ENCODE results near the gene SOD3. TPM values are rescaled to one million over a fixed set of nuclear protein-coding genes. Genes with fewer than 3 reads are reported as not detected.

Gene SOD3, protein sequence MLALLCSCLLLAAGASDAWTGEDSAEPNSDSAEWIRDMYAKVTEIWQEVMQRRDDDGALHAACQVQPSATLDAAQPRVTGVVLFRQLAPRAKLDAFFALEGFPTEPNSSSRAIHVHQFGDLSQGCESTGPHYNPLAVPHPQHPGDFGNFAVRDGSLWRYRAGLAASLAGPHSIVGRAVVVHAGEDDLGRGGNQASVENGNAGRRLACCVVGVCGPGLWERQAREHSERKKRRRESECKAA
- total RNA-seq: not detected
- polyA plus RNA-seq: not detected
- not detected for total RNA-seq

DNA sequence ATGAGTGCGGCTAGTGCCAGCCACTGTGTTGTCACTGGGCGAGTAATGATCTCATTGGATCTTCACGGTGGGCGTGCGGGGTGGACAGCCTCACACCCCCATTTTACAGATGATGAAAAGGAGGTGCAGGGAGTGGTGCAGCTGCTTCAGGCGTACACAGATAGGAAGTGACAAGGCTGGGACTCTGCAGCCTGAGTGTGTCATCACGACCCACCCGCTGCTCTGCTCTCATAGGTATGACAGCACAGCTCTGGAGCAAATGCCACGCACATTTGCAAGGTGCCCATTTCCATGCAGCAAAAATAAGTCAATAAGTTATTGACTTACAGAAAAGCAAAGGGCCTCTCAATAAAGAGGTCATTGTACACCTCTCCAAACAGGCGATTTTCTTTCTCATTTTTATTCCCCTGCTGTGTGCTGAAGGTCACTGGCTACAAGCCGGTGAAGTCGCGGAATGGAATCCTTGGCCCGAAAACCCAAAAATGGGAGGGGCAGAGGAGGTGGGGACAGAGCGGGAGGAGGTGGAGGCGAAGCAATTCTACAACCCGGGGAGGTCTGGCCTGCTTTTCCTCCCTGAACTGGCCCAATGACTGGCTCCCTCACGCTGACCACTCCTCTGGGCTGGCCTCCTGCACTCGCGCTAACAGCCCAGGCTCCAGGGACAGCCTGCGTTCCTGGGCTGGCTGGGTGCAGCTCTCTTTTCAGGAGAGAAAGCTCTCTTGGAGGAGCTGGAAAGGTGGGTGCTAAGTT lies at the start of gene SOD3:
TSS of gene SOD3 (plus strand) at position 658 of the 750 bp plus-strand sequence. CDS start 3,949 bp downstream, outside the sequence.
- Mint-ChIP-seq H3K36me3 (peaks cover 0 to 8% (median 0%) of the 10 kb centered on the region in 5 donors), H3K4me3 (no peak within 1 kb of the TSS), H3K27me3 (peaks cover 16 to 53% (median 33%) of the 10 kb centered on the region in 5 donors), H3K4me1 (peaks cover 0 to 9% (median 0%) of the 10 kb centered on the region in 7 donors), H3K27ac (no peak within 1 kb of the TSS), H3K9me3 (peaks cover 0 to 13% (median 4%) of the 10 kb centered on the region in 11 donors)
- no peak within 1 kb of the TSS for H3K27ac ChIP-seq (ENCODE audit: low read depth, low read length)
- H3K4me1 ChIP-seq (ENCODE audit: control insufficient read depth in 2 of 2, insufficient read depth in 2 of 2, low read length in 2 of 2): no peaks in the 10 kb centered on the region
- no peak within 1 kb of the TSS for H3K4me3 ChIP-seq (ENCODE audit: low read length)
- H3K36me3 ChIP-seq (ENCODE audit: control insufficient read depth in 2 of 3, insufficient read depth in 3 of 3, low read length in 3 of 3): no peaks in the 10 kb centered on the region
- DNase-seq (no peak), ATAC-seq (no peak)
- POLR2A ChIA-PET: no interaction called here
- CTCF ChIA-PET: no interaction called here
- no peaks in the 10 kb centered on the region for H3K27me3 ChIP-seq (ENCODE audit: control insufficient read depth in 2 of 2, insufficient read depth in 2 of 2, low read length in 2 of 2)
- H3K9me3 ChIP-seq (ENCODE audit: control insufficient read depth in 2 of 3, low read length in 3 of 3): no peaks in the 10 kb centered on the region
- intact Hi-C loops (cut with micrococcal nuclease): no loop called here

DNA sequence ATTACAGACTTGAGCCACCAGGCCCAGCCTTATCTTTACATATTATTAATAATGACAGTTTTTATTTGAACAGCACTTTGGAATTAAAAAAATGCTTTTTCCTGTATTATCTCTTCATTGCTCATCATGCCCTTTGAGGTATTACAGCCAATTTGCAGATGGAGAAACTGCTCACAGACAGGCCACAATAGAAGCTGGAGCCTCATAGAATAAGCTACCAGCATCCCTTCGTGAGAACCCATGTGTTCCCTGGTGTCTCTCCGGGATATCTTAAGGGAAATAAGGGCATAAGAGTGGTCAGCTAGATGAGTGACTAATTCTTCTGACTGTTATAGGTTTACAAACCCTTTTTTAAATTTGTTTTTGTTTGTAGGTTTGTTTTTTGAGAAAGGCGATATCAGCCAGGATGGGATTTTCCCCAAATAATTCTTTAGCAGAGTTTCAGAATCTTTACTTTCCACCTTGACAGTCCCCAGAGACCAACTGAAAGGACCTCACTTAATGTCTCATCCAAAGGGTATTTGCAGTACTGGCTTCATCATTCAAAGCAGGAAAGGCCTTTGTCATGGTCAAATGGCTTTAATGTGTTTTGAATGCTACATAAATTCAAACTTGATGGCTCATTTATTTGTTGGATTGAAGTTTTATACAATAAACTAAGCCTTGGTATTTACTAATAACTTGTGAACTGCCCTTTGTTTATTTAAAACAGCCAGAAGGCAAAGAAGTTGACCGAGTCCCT lies 48.0 kb upstream of the SOD3 start:
- Histone ChIP-seq H3K9me3 (ENCODE audit: control insufficient read depth in 2 of 3, low read length in 3 of 3) (no peaks in the 10 kb centered on the region), H3K27ac (ENCODE audit: low read depth, low read length) (no peak overlapping the region), H3K4me3 (ENCODE audit: low read length) (no peak overlapping the region), H3K4me1 (ENCODE audit: control insufficient read depth in 2 of 2, insufficient read depth in 2 of 2, low read length in 2 of 2) (no peaks in the 10 kb centered on the region), H3K36me3 (ENCODE audit: control insufficient read depth in 2 of 3, insufficient read depth in 3 of 3, low read length in 3 of 3) (no peaks in the 10 kb centered on the region), H3K27me3 (ENCODE audit: control insufficient read depth in 2 of 2, insufficient read depth in 2 of 2, low read length in 2 of 2) (no peaks in the 10 kb centered on the region)
- ChIA-PET CTCF (no interaction called here), POLR2A (no interaction called here)
- intact Hi-C loops (cut with micrococcal nuclease): no loop called here
- DNase-seq: no peak
- H3K36me3 Mint-ChIP-seq: no peaks in the 10 kb centered on the region
- no peak overlapping the region for H3K27ac Mint-ChIP-seq
- no peaks in the 10 kb centered on the region for H3K4me1 Mint-ChIP-seq
- ATAC-seq: no peak
- peaks cover 0 to 10% (median 3%) of the 10 kb centered on the region in 11 donors for H3K9me3 Mint-ChIP-seq
- H3K27me3 Mint-ChIP-seq: peaks cover 2 to 27% (median 8%) of the 10 kb centered on the region in 5 donors
- H3K4me3 Mint-ChIP-seq: no peak overlapping the region

DNA sequence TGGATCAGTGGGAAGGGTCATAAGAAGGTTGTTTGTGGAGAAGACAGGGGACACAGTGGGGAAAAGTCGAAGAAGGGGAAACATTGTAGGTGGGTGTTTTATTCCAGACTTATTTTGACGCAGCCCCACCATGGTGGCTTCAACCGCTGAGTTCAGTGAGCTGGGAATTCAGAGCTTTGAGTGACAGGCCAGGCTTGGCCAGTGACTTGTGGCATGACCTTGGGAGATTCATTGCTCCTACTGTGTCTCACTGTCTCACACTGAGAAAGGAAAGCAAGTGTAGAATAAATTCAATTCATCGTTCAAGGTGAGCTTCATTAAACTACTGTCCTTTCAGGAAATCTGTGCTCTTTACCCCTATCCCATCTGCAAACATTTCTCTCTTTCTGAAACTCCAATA lies 47.4 kb upstream of the SOD3 start:
- Mint-ChIP-seq H3K4me3 (no peak overlapping the region), H3K36me3 (no peaks in the 10 kb centered on the region), H3K9me3 (peaks cover 0 to 10% (median 4%) of the 10 kb centered on the region in 11 donors), H3K27ac (no peak overlapping the region), H3K4me1 (no peaks in the 10 kb centered on the region), H3K27me3 (peaks cover 2 to 27% (median 8%) of the 10 kb centered on the region in 5 donors)
- Histone ChIP-seq H3K27ac (ENCODE audit: low read depth, low read length) (no peak overlapping the region), H3K9me3 (ENCODE audit: control insufficient read depth in 2 of 3, low read length in 3 of 3) (no peaks in the 10 kb centered on the region), H3K27me3 (ENCODE audit: control insufficient read depth in 2 of 2, insufficient read depth in 2 of 2, low read length in 2 of 2) (no peaks in the 10 kb centered on the region), H3K4me1 (ENCODE audit: control insufficient read depth in 2 of 2, insufficient read depth in 2 of 2, low read length in 2 of 2) (no peaks in the 10 kb centered on the region), H3K36me3 (ENCODE audit: control insufficient read depth in 2 of 3, insufficient read depth in 3 of 3, low read length in 3 of 3) (no peaks in the 10 kb centered on the region), H3K4me3 (ENCODE audit: low read length) (no peak overlapping the region)
- CTCF ChIA-PET: no interaction called here
- DNase-seq (no peak), ATAC-seq (no peak)
- intact Hi-C loops (cut with micrococcal nuclease): no loop called here
- POLR2A ChIA-PET: no interaction called here

DNA sequence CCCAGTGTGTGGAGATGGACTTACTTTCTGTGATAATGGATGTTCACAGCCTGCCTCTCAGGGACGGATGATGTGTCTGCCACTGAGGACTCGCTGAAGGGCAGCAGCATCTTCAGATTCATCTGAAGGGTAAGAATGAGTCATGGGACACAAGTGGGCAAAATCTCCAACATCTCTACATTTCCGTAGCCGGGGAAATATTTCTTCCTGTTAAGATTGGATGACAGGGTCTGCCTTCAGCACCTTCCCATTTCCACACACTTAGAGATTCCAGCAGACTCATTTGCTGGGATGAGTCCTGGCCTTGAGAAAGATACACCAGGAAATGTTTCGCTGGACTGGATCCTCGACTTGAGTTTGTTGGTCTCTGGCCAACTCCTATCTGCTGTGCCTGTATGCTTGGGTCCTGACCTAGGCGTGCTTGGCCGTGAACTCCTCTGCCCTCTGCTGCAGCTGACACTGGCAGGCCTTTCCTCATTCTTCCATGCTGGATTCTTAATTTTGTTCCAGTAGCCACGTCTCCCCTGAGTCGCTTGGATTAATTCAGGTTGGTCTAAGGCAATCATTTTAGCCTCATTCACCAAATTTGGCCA lies 46.5 kb upstream of the SOD3 start:
- Mint-ChIP-seq H3K4me1 (no peaks in the 10 kb centered on the region), H3K36me3 (no peaks in the 10 kb centered on the region), H3K27ac (no peak overlapping the region), H3K9me3 (peaks cover 0 to 7% (median 3%) of the 10 kb centered on the region in 11 donors), H3K4me3 (no peak overlapping the region), H3K27me3 (peaks cover 1 to 25% (median 8%) of the 10 kb centered on the region in 5 donors)
- ATAC-seq (no peak), DNase-seq (no peak)
- ChIA-PET CTCF (no interaction called here), POLR2A (interaction anchor here (0.6 kb wide), 1 partner anchor 91 kb away, joined by 3 read pairs; no protein-coding TSS in a partner anchor)
- Histone ChIP-seq H3K36me3 (ENCODE audit: control insufficient read depth in 2 of 3, insufficient read depth in 3 of 3, low read length in 3 of 3) (no peaks in the 10 kb centered on the region), H3K4me1 (ENCODE audit: control insufficient read depth in 2 of 2, insufficient read depth in 2 of 2, low read length in 2 of 2) (no peaks in the 10 kb centered on the region), H3K4me3 (ENCODE audit: low read length) (no peak overlapping the region), H3K27me3 (ENCODE audit: control insufficient read depth in 2 of 2, insufficient read depth in 2 of 2, low read length in 2 of 2) (no peaks in the 10 kb centered on the region), H3K27ac (ENCODE audit: low read depth, low read length) (no peak overlapping the region), H3K9me3 (ENCODE audit: control insufficient read depth in 2 of 3, low read length in 3 of 3) (no peaks in the 10 kb centered on the region)
- intact Hi-C loops (cut with micrococcal nuclease): no loop called here

DNA sequence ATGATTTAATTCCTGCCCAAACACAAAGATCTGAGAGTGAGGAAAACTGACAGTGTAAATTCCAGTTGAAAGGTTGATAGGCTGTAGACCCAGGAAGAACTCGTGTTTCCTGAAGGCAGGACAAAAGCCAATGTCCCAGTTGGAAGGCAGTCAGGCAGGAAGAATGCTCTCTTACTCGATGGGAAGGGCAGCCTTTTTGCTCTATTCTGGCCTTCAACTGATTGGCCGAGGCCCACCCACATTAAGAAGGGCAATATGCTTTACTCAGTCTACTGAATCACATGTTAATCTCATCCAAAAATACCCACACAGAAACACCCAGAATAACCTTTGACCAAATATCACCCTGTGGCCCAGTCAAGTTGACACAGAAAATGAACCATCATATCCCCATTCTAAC lies 45.3 kb upstream of the SOD3 start:
- intact Hi-C loops (cut with micrococcal nuclease): no loop called here
- ChIA-PET CTCF (no interaction called here), POLR2A (no interaction called here)
- Histone ChIP-seq H3K9me3 (ENCODE audit: control insufficient read depth in 2 of 3, low read length in 3 of 3) (no peaks in the 10 kb centered on the region), H3K4me1 (ENCODE audit: control insufficient read depth in 2 of 2, insufficient read depth in 2 of 2, low read length in 2 of 2) (no peaks in the 10 kb centered on the region), H3K4me3 (ENCODE audit: low read length) (no peak overlapping the region), H3K27me3 (ENCODE audit: control insufficient read depth in 2 of 2, insufficient read depth in 2 of 2, low read length in 2 of 2) (no peaks in the 10 kb centered on the region), H3K36me3 (ENCODE audit: control insufficient read depth in 2 of 3, insufficient read depth in 3 of 3, low read length in 3 of 3) (no peaks in the 10 kb centered on the region), H3K27ac (ENCODE audit: low read depth, low read length) (no peak overlapping the region)
- ATAC-seq (no peak), DNase-seq (no peak)
- no peak overlapping the region for H3K27ac Mint-ChIP-seq
- no peaks in the 10 kb centered on the region for H3K36me3 Mint-ChIP-seq
- H3K27me3 Mint-ChIP-seq: peaks cover 0 to 22% (median 7%) of the 10 kb centered on the region in 5 donors
- H3K4me3 Mint-ChIP-seq: no peak overlapping the region
- H3K4me1 Mint-ChIP-seq: no peaks in the 10 kb centered on the region
- H3K9me3 Mint-ChIP-seq: peaks cover 0 to 11% (median 3%) of the 10 kb centered on the region in 11 donors

DNA sequence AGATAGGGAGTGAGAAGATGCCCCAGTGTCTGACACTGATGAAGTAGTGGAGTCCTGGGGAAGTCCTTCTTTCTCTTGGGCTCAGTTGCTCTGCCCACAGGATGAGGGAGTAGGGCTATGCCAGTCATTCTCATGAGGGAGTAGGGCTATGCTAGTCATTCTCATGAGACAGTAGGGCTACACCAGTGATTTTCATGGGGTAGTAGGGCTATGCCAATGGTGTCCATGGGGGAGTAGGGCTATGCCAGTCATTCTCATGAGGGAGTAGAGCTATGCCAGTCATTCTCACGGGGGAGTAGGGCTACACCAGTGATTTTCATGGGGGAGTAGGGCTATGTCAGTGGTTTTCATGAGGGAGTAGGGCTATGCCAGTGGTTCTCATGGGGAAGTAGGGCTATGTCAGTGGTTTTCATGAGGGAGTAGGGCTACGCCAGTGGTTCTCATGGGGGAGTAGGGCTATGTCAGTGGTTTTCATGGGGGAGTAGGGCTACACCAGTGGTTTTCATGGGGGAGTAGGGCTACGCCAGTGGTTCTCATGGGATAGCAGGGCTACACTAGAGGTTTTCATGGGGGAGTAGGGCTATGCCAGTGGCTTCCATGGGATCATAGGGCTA lies 43.3 kb upstream of the SOD3 start:
- Mint-ChIP-seq H3K27me3 (peaks cover 0 to 22% (median 5%) of the 10 kb centered on the region in 5 donors), H3K36me3 (no peaks in the 10 kb centered on the region), H3K27ac (no peak overlapping the region), H3K9me3 (peaks cover 0 to 23% (median 12%) of the 10 kb centered on the region in 11 donors), H3K4me3 (no peak overlapping the region), H3K4me1 (no peaks in the 10 kb centered on the region)
- CTCF ChIA-PET: no interaction called here
- Histone ChIP-seq H3K27ac (ENCODE audit: low read depth, low read length) (no peak overlapping the region), H3K27me3 (ENCODE audit: control insufficient read depth in 2 of 2, insufficient read depth in 2 of 2, low read length in 2 of 2) (no peaks in the 10 kb centered on the region), H3K4me1 (ENCODE audit: control insufficient read depth in 2 of 2, insufficient read depth in 2 of 2, low read length in 2 of 2) (no peaks in the 10 kb centered on the region), H3K36me3 (ENCODE audit: control insufficient read depth in 2 of 3, insufficient read depth in 3 of 3, low read length in 3 of 3) (no peaks in the 10 kb centered on the region), H3K9me3 (ENCODE audit: control insufficient read depth in 2 of 3, low read length in 3 of 3) (no peaks in the 10 kb centered on the region), H3K4me3 (ENCODE audit: low read length) (no peak overlapping the region)
- DNase-seq (no peak), ATAC-seq (no peak)
- POLR2A ChIA-PET: no interaction called here
- intact Hi-C loops (cut with micrococcal nuclease): no loop called here

All from naive thymus-derived CD4-positive, alpha-beta T cell (primary cell).